IMR-90 (cell line): ENCODE results near the gene PSMB3. TPM values are rescaled to one million over a fixed set of nuclear protein-coding genes. Genes with fewer than 3 reads are reported as not detected.

Experiments used
- ATAC-seq: fragments of 200-7000 bp; cut with Tn5 transposase; 2 replicates; pipeline ENCODE4 v1.9.1; 2020; ENCODE audit warnings: low read depth, mild to moderate bottlenecking, moderate library complexity
- BruUV-seq: library from RNA; stranded (reverse); fragments of 400-500 nt; replicated peaks from 2 replicates; lab custom pipeline; 2021; lab: Mats Ljungman, UMichigan
- CTCF ChIA-PET: fragments of 300-600 bp; formaldehyde crosslinking; extraction: SDS; loops from one replicate; lab custom pipeline; 2021; ENCODE audit warnings: antibody characterized with exemption; lab: Yijun Ruan, JAX
- POLR2A ChIA-PET: fragments of 300-600 bp; sonication (Branson Sonifier 250); formaldehyde crosslinking; loops from one replicate; lab custom pipeline; 2022; ENCODE audit warnings: antibody characterized with exemption; ENCODE audit not compliant: unreplicated experiment; lab: Charles Lee
- DNase-seq: peaks from one replicate; pipeline ENCODE4 v3.0.0; 2013
- H2AFZ ChIP-seq: replicated peaks from 2 replicates; pipeline ENCODE3; 2013; ENCODE audit warnings: low read length, mild to moderate bottlenecking; ENCODE audit not compliant: poor library complexity
- H2AK5ac ChIP-seq: 2 replicates; pipeline ENCODE4 v1.6.1; 2013; ENCODE audit warnings: low read depth, low read length, inconsistent platforms
- H2AK9ac ChIP-seq: replicated peaks from 2 replicates; pipeline ENCODE3; 2013; ENCODE audit warnings: mild to moderate bottlenecking, low read depth, low read length, moderate library complexity; ENCODE audit not compliant: poor library complexity
- H2BK120ac ChIP-seq: 2 replicates; pipeline ENCODE4 v1.6.1; 2013; ENCODE audit warnings: low read depth, low read length, inconsistent platforms
- H2BK15ac ChIP-seq: 3 replicates; pipeline ENCODE4 v1.6.1; 2013; ENCODE audit warnings: low read depth, low read length, inconsistent platforms
- H2BK20ac ChIP-seq: 2 replicates; pipeline ENCODE4 v1.6.1; 2013; ENCODE audit warnings: low read depth, mild to moderate bottlenecking, inconsistent platforms, low read length, moderate library complexity
- H2BK5ac ChIP-seq: 2 replicates; pipeline ENCODE4 v1.6.1; 2013; ENCODE audit warnings: mild to moderate bottlenecking, low read depth, low read length, inconsistent platforms; ENCODE audit not compliant: poor library complexity, severe bottlenecking
- H3K14ac ChIP-seq: replicated peaks from 2 replicates; pipeline ENCODE4 v1.6.1; 2013; ENCODE audit warnings: low read depth, low read length, inconsistent platforms
- H3K18ac ChIP-seq: 2 replicates; pipeline ENCODE4 v1.6.1; 2013; ENCODE audit warnings: low read depth, low read length, control low read depth
- H3K23ac ChIP-seq: 2 replicates; pipeline ENCODE4 v1.6.1; 2013; ENCODE audit warnings: low read depth, low read length, inconsistent platforms
- H3K27ac ChIP-seq: 2 replicates; pipeline ENCODE4 v1.5.1; 2013; ENCODE audit warnings: mild to moderate bottlenecking, control low read depth, low read length; ENCODE audit not compliant: insufficient read depth
- H3K27me3 ChIP-seq: 2 replicates; pipeline ENCODE4 v1.6.1; 2013; ENCODE audit warnings: low read length; ENCODE audit not compliant: control insufficient read depth, insufficient read depth
- H3K36me3 ChIP-seq: 2 replicates; pipeline ENCODE4 v1.6.1; 2013; ENCODE audit warnings: low read length, mixed read lengths; ENCODE audit not compliant: control insufficient read depth, insufficient read depth
- H3K4ac ChIP-seq: 2 replicates; pipeline ENCODE4 v1.6.1; 2013; ENCODE audit warnings: low read depth, low read length, inconsistent platforms
- H3K4me1 ChIP-seq: 2 replicates; pipeline ENCODE4 v1.6.1; 2013; ENCODE audit warnings: low read length, mixed read lengths; ENCODE audit not compliant: control insufficient read depth, insufficient read depth
- H3K4me2 ChIP-seq: 2 replicates; pipeline ENCODE4 v1.6.1; 2013; ENCODE audit warnings: low read depth, mild to moderate bottlenecking, control low read depth, low read length, moderate library complexity
- H3K4me3 ChIP-seq: 2 replicates; pipeline ENCODE4 v1.5.1; 2013; ENCODE audit warnings: low read depth, mild to moderate bottlenecking, control low read depth, low read length, moderate library complexity; ENCODE audit not compliant: insufficient read depth
- H3K56ac ChIP-seq: 2 replicates; pipeline ENCODE4 v1.6.1; 2013; ENCODE audit warnings: low read length, inconsistent platforms; ENCODE audit not compliant: insufficient read depth; ENCODE audit errors: extremely low read depth
- H3K79me1 ChIP-seq, 2 experiments: 2 replicates each; pipeline ENCODE4 v1.6.1; 2013; ENCODE audit warnings: low read length in 2 of 2, inconsistent platforms in 1 of 2, low read depth in 1 of 2
- H3K9ac ChIP-seq: 2 replicates; pipeline ENCODE4 v1.6.1; 2013; ENCODE audit warnings: low read depth, low read length, control low read depth
- H3K9me1 ChIP-seq: 2 replicates; pipeline ENCODE4 v1.6.1; 2013; ENCODE audit warnings: low read length, inconsistent platforms; ENCODE audit not compliant: insufficient read depth
- H3K9me3 ChIP-seq: 2 replicates; pipeline ENCODE4 v1.6.1; 2013; ENCODE audit warnings: low read length; ENCODE audit not compliant: control insufficient read depth, insufficient read depth
- H4K20me1 ChIP-seq: 2 replicates; pipeline ENCODE4 v1.6.1; 2013; ENCODE audit warnings: low read length, inconsistent platforms; ENCODE audit not compliant: insufficient read depth
- H4K5ac ChIP-seq: 2 replicates; pipeline ENCODE4 v1.6.1; 2013; ENCODE audit warnings: mild to moderate bottlenecking, low read depth, low read length, control low read depth
- H4K8ac ChIP-seq, 2 experiments: 2 replicates each; pipeline ENCODE4 v1.6.1; 2013; ENCODE audit warnings: low read depth in 2 of 2, low read length in 2 of 2, control low read depth in 1 of 2, inconsistent platforms in 1 of 2
- H4K91ac ChIP-seq: 2 replicates; pipeline ENCODE4 v1.6.1; 2013; ENCODE audit warnings: low read depth, low read length, inconsistent platforms; ENCODE audit not compliant: insufficient read depth
- BHLHE40 ChIP-seq: fragments of 150-350 bp; IDR thresholded peaks from 2 replicates; pipeline ENCODE4 v1.6.1; 2016; ENCODE audit warnings: mild to moderate bottlenecking, low read depth, low read length
- CEBPB ChIP-seq: IDR thresholded peaks from 2 replicates; pipeline ENCODE4 v1.6.1; 2012; ENCODE audit warnings: low read depth, low read length, improper control_type of control experiment
- CHD1 ChIP-seq: IDR thresholded peaks from 2 replicates; pipeline ENCODE4 v1.6.1; 2012; ENCODE audit warnings: low read depth, low read length, improper control_type of control experiment
- CTCF ChIP-seq: conservative IDR thresholded peaks from 2 replicates; pipeline ENCODE4 v1.5.1; 2012; ENCODE audit warnings: mild to moderate bottlenecking, low read depth, low read length, improper control_type of control experiment
- FOS ChIP-seq: fragments of 150-350 bp; IDR thresholded peaks from 2 replicates; pipeline ENCODE4 v1.6.1; 2016; ENCODE audit warnings: low read depth, low read length
- MAFK ChIP-seq: IDR thresholded peaks from 2 replicates; pipeline ENCODE4 v1.6.1; 2012; ENCODE audit warnings: low read depth, low read length, improper control_type of control experiment
- MAZ ChIP-seq: IDR thresholded peaks from 2 replicates; pipeline ENCODE4 v1.6.1; 2012; ENCODE audit warnings: low read depth, mild to moderate bottlenecking, low read length, improper control_type of control experiment, moderate library complexity, borderline replicate concordance
- MXI1 ChIP-seq: IDR thresholded peaks from 2 replicates; pipeline ENCODE4 v1.6.1; 2012; ENCODE audit warnings: low read depth, mild to moderate bottlenecking, low read length, moderate library complexity, borderline replicate concordance
- NFE2L2 ChIP-seq: fragments of 150-350 bp; IDR thresholded peaks from 2 replicates; pipeline ENCODE4 v1.6.1; 2016; ENCODE audit warnings: low read depth, mild to moderate bottlenecking, low read length
- POLR2A ChIP-seq: IDR thresholded peaks from 2 replicates; pipeline ENCODE4 v1.6.1; 2012; ENCODE audit warnings: mild to moderate bottlenecking, low read depth, low read length
- RAD21 ChIP-seq: IDR thresholded peaks from 2 replicates; pipeline ENCODE4 v1.6.1; 2012; ENCODE audit warnings: low read length, improper control_type of control experiment
- RCOR1 ChIP-seq: IDR thresholded peaks from 2 replicates; pipeline ENCODE4 v1.6.1; 2012; ENCODE audit warnings: mild to moderate bottlenecking, low read length, improper control_type of control experiment; ENCODE audit not compliant: insufficient replicate concordance
- RFX5 ChIP-seq: IDR thresholded peaks from 2 replicates; pipeline ENCODE4 v1.8.0; 2012; ENCODE audit warnings: low read depth, mild to moderate bottlenecking, low read length, moderate library complexity
- SMC3 ChIP-seq: fragments of 150-350 bp; IDR thresholded peaks from 2 replicates; pipeline ENCODE4 v1.6.1; 2016; ENCODE audit warnings: low read depth, mild to moderate bottlenecking, antibody characterized with exemption, low read length, moderate library complexity
- USF2 ChIP-seq: fragments of 150-350 bp; IDR thresholded peaks from 2 replicates; pipeline ENCODE4 v1.6.1; 2017; ENCODE audit warnings: mild to moderate bottlenecking, antibody characterized with exemption, low read length, low read depth
- WGBS, 2 experiments: methylation state at CpG; one replicate each; pipeline versions ENCODE4 v1.1.5 to v1.1.7; 2013; ENCODE audit warnings: missing lambda C conversion rate in 2 of 2; ENCODE audit not compliant: insufficient read length in 1 of 2; ENCODE audit errors: extremely low coverage in 2 of 2; 5-methylcytosine and 5-hydroxymethylcytosine counted together
- dilution Hi-C: fragments of 300-500 bp; cut with HindIII; formaldehyde crosslinking; loops from one replicate; pipeline ENCODE4 v1.14.3; 2018; ENCODE audit warnings: low sequenced_read_pairs; ENCODE audit not compliant: unreplicated experiment
- in situ Hi-C: fragments of 300-500 bp; cut with MboI; formaldehyde crosslinking; loops from 3 replicates; pipeline ENCODE4 v1.14.3; 2019; ENCODE audit warnings: low sequenced_read_pairs, inconsistent platforms, mixed read lengths
- intact Hi-C: fragments of 100-400 bp; cut with micrococcal nuclease; formaldehyde crosslinking; loops from 2 replicates; pipeline ENCODE4 v1.10.0; 2022
- polyA plus RNA-seq, 3 experiments: library from polyadenylated mRNA; depleted of rRNA; stranded (reverse); fragments of >200 nt; gene quantifications; 2 replicates each; pipeline ENCODE4 v1.2.3, GENCODE V29; 2012; ENCODE audit warnings: low replicate concordance in 1 of 3
- total RNA-seq: library from RNA; depleted of rRNA; stranded (reverse); fragments of >200 nt; gene quantifications from 2 replicates; pipeline ENCODE4 v1.2.3, GENCODE V29; 2012
- TF ChIP-seq, protein P1 (sequence below): fragments of 150-350 bp; IDR thresholded peaks from 2 replicates; pipeline ENCODE4 v1.6.1; 2016; ENCODE audit warnings: low read depth, mild to moderate bottlenecking, low read length, moderate library complexity, borderline replicate concordance

PSMB3 gene
- total and polyA plus RNA-seq, 2 of the 4 experiments (the other 2 are of a cell fraction), result 480 to 828 TPM

DNA sequence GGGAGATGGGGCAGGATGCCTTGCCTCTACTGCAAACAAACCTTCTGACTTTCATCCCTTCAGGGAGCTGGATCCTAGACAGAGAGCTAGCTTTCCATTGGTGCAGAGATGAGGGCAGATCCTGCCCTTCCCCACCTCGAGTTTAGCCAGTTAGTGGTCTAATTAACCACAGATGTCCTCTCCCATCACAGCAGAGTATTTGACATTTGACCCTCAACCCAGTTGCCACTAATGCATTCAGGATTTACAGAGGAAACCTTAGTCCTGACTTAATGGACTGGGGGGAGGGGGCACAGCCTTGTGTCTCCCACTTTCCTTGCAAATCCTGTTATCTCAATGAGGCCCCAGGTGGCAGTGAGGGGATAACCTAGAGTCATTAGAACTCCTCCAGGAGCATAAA lies 36.6 kb downstream of the PSMB3 start:
- no peak overlapping the region for H3K9ac ChIP-seq
- H3K23ac ChIP-seq, result no peak overlapping the region
- H3K4me3 ChIP-seq, result no peak overlapping the region
- H2BK5ac ChIP-seq, result no peak overlapping the region
- H3K9me3 ChIP-seq, result no peaks in the 10 kb centered on the region
- H3K4me2 ChIP-seq, result no peak overlapping the region
- ATAC-seq (peak; percentile 64), DNase-seq (peak; percentile 19)
- no peak overlapping the region; the same call in 1 of the 2 replicates for H2AK5ac ChIP-seq
- no peak overlapping the region for H3K56ac ChIP-seq
- H2AK9ac ChIP-seq, result peak overlapping the region; percentile 5
- no peak overlapping the region for H3K4ac ChIP-seq
- peaks cover 28 to 73% of the 10 kb centered on the region in 2 experiments for H3K79me1 ChIP-seq
- no peak overlapping the region for H2BK15ac ChIP-seq
- ChIA-PET CTCF (no interaction called here), POLR2A (interaction anchor here (0.5 kb wide), 1 partner anchor 10 kb away, joined by 3 read pairs; no protein-coding TSS in a partner anchor)
- no peak for TF ChIP-seq MAZ
- no peak for TF ChIP-seq BHLHE40
- TF ChIP-seq RAD21, result no peak
- TF ChIP-seq, protein P1, sequence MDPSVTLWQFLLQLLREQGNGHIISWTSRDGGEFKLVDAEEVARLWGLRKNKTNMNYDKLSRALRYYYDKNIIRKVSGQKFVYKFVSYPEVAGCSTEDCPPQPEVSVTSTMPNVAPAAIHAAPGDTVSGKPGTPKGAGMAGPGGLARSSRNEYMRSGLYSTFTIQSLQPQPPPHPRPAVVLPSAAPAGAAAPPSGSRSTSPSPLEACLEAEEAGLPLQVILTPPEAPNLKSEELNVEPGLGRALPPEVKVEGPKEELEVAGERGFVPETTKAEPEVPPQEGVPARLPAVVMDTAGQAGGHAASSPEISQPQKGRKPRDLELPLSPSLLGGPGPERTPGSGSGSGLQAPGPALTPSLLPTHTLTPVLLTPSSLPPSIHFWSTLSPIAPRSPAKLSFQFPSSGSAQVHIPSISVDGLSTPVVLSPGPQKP, result no peak
- no peak for TF ChIP-seq MXI1
- no peak for TF ChIP-seq NFE2L2
- no peak for TF ChIP-seq CTCF
- no peak for TF ChIP-seq RCOR1
- TF ChIP-seq FOS, result no peak
- TF ChIP-seq MAFK, result no peak
- no peak for TF ChIP-seq USF2
- no peak for TF ChIP-seq CHD1
- TF ChIP-seq POLR2A, result no peak
- no peak for TF ChIP-seq SMC3
- TF ChIP-seq RFX5, result no peak
- TF ChIP-seq CEBPB, result no peak
- H3K18ac ChIP-seq, result no peak overlapping the region
- in situ Hi-C loops, result no loop called here
- H3K4me1 ChIP-seq, result peaks cover 9% of the 10 kb centered on the region
- no peak overlapping the region for H3K14ac ChIP-seq
- BruUV-seq, result no TSS peak
- H3K27ac ChIP-seq, result no peak overlapping the region
- WGBS, 2 experiments, result no CpG with 5 or more reads among the region's 1 CpG
- dilution Hi-C loops, result no loop called here
- no peaks in the 10 kb centered on the region for H3K27me3 ChIP-seq
- intact Hi-C loops, result no loop called here
- no peak overlapping the region for H2AFZ ChIP-seq
- H4K8ac ChIP-seq, result no peak overlapping the region
- H4K20me1 ChIP-seq, result peaks cover 35% of the 10 kb centered on the region
- H3K9me1 ChIP-seq, result peaks cover 9% of the 10 kb centered on the region
- no peak overlapping the region for H2BK120ac ChIP-seq
- H4K5ac ChIP-seq, result no peak overlapping the region
- no peak overlapping the region for H4K91ac ChIP-seq
- H3K36me3 ChIP-seq, result peaks cover 28% of the 10 kb centered on the region
- no peak overlapping the region for H2BK20ac ChIP-seq
